HAP-1 (cell line): ENCODE data around the gene SETX.

ENCODE experiments used
- DNase-seq, 2 experiments: peaks; one replicate each; pipeline ENCODE4 v3.0.0-alpha.2; 2016 to 2020; ENCODE audit warnings: low spot score in 2 of 2
- H3K27me3 ChIP-seq: fragments of 250-450 bp; sonication (Bioruptor Pico); 2 replicates; pipeline ENCODE4 v1.5.1; 2020; ENCODE audit warnings: low read depth, mild to moderate bottlenecking, moderate library complexity
- H3K36me3 ChIP-seq: fragments of 250-450 bp; sonication (Bioruptor Pico); replicated peaks from 2 replicates; pipeline ENCODE4 v1.5.1; 2020; ENCODE audit warnings: mild to moderate bottlenecking
- H3K4me1 ChIP-seq: fragments of 250-450 bp; sonication (Bioruptor Pico); 2 replicates; pipeline ENCODE4 v1.5.1; 2020; ENCODE audit warnings: mild to moderate bottlenecking
- H3K4me3 ChIP-seq: fragments of 250-450 bp; sonication (Bioruptor Pico); 2 replicates; pipeline ENCODE4 v1.5.1; 2020; ENCODE audit warnings: mild to moderate bottlenecking, moderate library complexity
- H3K9me3 ChIP-seq: fragments of 250-450 bp; sonication (Bioruptor Pico); 2 replicates; pipeline ENCODE4 v1.5.1; 2020; ENCODE audit warnings: mild to moderate bottlenecking, moderate library complexity
- in situ Hi-C: fragments of 300-500 bp; cut with MboI; formaldehyde crosslinking; loops from 3 replicates; pipeline ENCODE4 v1.14.3; 2020; ENCODE audit warnings: low sequenced_read_pairs, inconsistent platforms, mixed read lengths

Gene SETX

DNA sequence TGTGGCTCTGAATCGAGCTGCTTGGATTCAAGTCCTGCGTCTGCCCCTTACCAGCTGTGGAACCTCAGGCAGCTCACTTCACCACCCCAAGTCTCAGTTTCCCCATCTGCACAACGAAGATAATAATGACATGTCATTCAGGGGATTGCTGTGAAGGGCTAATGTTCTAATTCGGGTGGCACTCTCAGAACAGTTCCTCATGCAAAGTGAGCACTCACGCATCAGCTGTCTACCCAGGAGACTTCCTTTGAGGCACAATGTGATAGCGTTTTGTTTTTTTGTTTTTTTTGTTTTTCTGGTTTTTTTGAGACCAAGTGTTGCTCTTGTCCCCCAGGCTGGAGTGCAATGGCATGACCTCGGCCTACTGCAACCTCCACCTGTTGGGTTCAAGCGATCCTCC lies 136.6 kb downstream of the SETX start:
- Histone ChIP-seq H3K27me3 (peaks cover 9% of the 10 kb centered on the region; the same call in 1 of the 2 replicates), H3K36me3 (no peaks in the 10 kb centered on the region), H3K4me1 (no peaks in the 10 kb centered on the region), H3K4me3 (no peak overlapping the region), H3K9me3 (no peaks in the 10 kb centered on the region)
- no peak for DNase-seq
- in situ Hi-C loops: no loop called here

- in situ Hi-C loops: no loop called here
- Histone ChIP-seq H3K27me3 (peaks cover 4% of the 10 kb centered on the region; the same call in 1 of the 2 replicates), H3K36me3 (no peaks in the 10 kb centered on the region), H3K4me1 (no peaks in the 10 kb centered on the region), H3K9me3 (no peaks in the 10 kb centered on the region), H3K4me3 (no peak overlapping the region)
- no peak for DNase-seq
These were observed 137.7 kb downstream of the SETX start for GRCh38 chr9:132216861-132217619.

- Histone ChIP-seq H3K9me3 (no peaks in the 10 kb centered on the region), H3K36me3 (no peaks in the 10 kb centered on the region), H3K4me1 (no peaks in the 10 kb centered on the region), H3K27me3 (no peaks in the 10 kb centered on the region), H3K4me3 (no peak overlapping the region)
- in situ Hi-C loops: no loop called here
- DNase-seq: no peak
These were observed 140.7 kb downstream of the SETX start for GRCh38 chr9:132214027-132214622.

GRCh38 chr9:132211570-132211969 lies 143.2 kb downstream of the SETX start:
- no peaks in the 10 kb centered on the region for H3K36me3 ChIP-seq
- H3K27me3 ChIP-seq: no peaks in the 10 kb centered on the region
- DNase-seq: no peak
- in situ Hi-C loops: no loop called here
- no peaks in the 10 kb centered on the region for H3K4me1 ChIP-seq
- no peak overlapping the region for H3K4me3 ChIP-seq
- H3K9me3 ChIP-seq: no peaks in the 10 kb centered on the region
